ENCODE data around the gene MTHFSD.

MTHFSD gene

DNA sequence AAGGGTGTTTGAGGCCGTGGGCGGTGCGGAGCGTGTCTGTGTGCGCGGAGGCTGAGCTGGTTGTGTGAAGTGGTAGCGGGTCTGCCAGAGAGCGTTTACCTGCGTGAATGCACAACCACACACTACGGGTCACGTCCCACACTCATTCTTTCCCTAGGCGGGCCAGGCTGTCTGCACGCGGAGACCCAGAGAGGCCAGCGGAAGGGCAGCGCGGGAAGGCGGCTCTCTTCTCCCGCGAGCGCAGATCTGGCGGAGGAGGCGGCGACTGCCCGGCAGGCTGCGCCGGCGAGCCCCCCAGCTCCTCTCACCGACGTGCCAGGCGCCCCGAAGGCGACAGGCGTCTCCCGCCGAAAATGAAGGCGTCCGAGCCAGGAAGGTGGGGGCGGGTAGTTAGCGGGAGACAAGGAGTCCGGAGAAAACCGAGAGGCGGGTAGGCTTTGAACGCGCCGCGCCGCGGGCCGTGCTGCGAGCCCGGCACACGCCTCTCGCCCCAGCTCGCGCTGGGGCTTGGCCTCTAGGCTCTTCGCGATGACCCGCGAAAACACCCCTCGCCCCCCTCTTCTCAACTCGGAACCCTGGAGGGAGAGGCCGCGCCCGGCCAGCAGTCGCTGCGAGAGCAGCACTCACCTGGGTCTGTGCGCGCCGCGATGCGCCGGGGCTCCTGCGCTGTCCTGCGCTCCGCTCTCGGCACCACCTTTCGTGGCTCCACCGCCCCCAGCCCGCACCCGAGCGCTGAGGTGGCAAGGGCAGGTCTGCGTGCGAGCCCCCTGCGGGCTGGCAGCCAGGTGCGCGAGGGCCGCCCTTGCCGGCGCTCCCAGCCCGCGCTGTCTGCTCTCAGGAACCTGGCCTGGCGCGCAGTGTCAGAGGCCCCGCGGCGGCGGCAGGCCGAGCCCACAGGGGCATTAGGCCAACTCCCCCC is 46.7 kb downstream of the MTHFSD start:
- Histone ChIP-seq H3K9me3 (no peaks in the 10 kb centered on the region), H3K4me3 (ENCODE audit: low read depth in 1 of 2, low read length in 1 of 2) (no peak overlapping the region), H3K36me3 (no peaks in the 10 kb centered on the region), H3K27me3 (peaks cover 100% of the 10 kb centered on the region), H3K4me1 (ENCODE audit: control insufficient read depth in 1 of 2, insufficient read depth in 1 of 2, low read depth in 1 of 2, low read length in 1 of 2) (peaks cover 8 to 12% of the 10 kb centered on the region in 2 experiments), H3K27ac (no peak overlapping the region)
- TF ChIP-seq, protein P1, sequence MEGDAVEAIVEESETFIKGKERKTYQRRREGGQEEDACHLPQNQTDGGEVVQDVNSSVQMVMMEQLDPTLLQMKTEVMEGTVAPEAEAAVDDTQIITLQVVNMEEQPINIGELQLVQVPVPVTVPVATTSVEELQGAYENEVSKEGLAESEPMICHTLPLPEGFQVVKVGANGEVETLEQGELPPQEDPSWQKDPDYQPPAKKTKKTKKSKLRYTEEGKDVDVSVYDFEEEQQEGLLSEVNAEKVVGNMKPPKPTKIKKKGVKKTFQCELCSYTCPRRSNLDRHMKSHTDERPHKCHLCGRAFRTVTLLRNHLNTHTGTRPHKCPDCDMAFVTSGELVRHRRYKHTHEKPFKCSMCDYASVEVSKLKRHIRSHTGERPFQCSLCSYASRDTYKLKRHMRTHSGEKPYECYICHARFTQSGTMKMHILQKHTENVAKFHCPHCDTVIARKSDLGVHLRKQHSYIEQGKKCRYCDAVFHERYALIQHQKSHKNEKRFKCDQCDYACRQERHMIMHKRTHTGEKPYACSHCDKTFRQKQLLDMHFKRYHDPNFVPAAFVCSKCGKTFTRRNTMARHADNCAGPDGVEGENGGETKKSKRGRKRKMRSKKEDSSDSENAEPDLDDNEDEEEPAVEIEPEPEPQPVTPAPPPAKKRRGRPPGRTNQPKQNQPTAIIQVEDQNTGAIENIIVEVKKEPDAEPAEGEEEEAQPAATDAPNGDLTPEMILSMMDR (IDR thresholded peaks at IDR 0.05) = no peak

DNA sequence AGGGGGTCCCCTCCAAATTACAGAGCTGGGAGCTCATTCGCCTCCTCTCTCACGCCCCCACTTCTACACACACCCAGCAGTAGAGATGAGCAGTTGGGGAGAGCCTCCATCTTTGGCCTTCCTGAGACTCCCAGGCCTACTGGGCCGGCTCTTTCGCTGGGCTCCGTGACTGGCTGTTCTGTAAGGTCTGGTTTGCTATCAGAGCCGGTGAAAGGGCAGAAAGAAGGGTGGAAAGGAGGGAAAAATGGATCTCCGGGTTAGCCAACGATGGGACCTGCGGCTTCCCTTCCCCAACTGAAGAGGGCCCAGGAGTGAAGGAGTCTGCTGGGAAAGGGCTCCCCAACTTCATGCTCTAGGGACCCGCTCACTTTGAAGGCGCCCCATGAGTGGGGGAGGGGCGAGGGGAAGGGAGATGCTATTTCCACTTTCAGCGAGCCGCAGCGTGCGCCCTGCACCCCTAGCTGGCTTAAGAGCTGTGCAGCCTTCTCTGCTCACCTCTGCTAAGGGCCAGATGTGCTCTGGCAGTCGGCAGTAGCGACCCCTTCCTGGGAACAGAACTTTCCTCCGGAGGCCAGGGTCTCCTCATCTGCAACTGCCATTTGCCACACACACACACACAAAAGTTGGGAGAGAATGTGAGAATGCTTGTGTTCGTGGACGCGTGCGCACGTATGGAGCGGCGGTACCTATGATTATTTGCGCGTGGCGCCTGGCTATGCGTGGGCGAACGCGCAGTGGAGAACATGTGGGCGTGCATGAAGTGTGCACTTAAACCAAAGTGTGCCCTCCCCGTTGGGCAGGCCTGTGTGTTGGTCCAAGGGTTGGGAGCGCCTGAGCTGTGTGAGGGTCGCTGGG is 47.6 kb downstream of the MTHFSD start:
- peaks cover 8 to 12% of the 10 kb centered on the region in 2 experiments for H3K4me1 ChIP-seq (ENCODE audit: control insufficient read depth in 1 of 2, insufficient read depth in 1 of 2, low read depth in 1 of 2, low read length in 1 of 2)
- TF ChIP-seq, protein P1 (IDR thresholded peaks at IDR 0.05) = no peak
- no peaks in the 10 kb centered on the region for H3K9me3 ChIP-seq
- H3K27ac ChIP-seq = no peak overlapping the region
- no peak overlapping the region for H3K4me3 ChIP-seq (ENCODE audit: low read depth in 1 of 2, low read length in 1 of 2)
- peaks cover 100% of the 10 kb centered on the region for H3K27me3 ChIP-seq
- H3K36me3 ChIP-seq = no peaks in the 10 kb centered on the region

DNA sequence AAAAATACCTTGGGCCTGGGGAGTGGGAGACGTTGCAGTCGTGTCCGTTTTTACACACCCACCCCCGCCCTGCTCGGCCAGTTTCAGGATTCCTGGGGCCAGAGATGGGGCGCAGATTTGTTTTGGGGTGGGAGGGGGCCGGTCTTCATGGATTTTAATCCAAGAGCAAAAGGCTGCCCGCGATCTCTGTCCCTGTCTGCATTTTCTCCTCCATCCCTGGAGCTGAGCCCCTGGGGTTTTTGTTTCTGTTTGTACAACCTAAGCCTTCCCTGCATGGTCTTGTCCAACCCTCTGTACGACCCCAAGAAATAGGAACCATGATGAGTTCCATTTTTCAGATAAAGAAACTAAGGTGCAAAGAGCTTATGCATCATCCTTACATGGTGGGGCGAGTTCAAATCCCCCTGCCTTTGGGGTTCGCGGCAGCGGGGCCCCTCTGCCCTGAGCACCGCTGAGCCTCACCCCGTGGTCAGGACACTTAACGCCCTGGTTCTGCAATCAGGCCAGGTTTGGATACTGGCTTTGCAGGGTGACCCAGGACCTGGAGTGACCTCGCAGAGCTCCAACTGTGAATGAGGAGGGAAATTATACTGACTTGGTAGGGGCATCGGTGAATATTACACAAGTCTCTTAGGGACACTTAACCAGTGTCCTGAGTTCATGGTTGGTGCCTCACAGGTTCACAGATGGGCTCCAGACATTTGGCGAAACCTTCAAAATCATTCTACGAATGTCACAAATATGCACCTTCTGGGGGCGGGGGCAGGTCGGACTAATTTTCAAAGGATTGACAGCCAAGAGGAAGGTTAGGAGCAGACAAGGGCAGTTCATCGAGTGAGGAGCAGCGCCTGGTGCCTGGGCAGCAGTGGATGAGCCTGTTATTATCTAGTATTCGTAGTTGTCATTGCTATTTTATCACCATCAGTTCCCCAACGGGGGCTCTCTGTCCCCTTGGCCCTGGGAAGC is 48.9 kb downstream of the MTHFSD start:
- TF ChIP-seq, protein P1 (IDR thresholded peaks at IDR 0.05) = no peak
- H3K27me3 ChIP-seq = peaks cover 100% of the 10 kb centered on the region
- no peak overlapping the region for H3K4me3 ChIP-seq (ENCODE audit: low read depth in 1 of 2, low read length in 1 of 2)
- no peaks in the 10 kb centered on the region for H3K36me3 ChIP-seq
- H3K9me3 ChIP-seq = no peaks in the 10 kb centered on the region
- H3K27ac ChIP-seq = no peak overlapping the region
- H3K4me1 ChIP-seq (ENCODE audit: control insufficient read depth in 1 of 2, insufficient read depth in 1 of 2, low read depth in 1 of 2, low read length in 1 of 2) = peaks cover 8 to 12% of the 10 kb centered on the region in 2 experiments

DNA sequence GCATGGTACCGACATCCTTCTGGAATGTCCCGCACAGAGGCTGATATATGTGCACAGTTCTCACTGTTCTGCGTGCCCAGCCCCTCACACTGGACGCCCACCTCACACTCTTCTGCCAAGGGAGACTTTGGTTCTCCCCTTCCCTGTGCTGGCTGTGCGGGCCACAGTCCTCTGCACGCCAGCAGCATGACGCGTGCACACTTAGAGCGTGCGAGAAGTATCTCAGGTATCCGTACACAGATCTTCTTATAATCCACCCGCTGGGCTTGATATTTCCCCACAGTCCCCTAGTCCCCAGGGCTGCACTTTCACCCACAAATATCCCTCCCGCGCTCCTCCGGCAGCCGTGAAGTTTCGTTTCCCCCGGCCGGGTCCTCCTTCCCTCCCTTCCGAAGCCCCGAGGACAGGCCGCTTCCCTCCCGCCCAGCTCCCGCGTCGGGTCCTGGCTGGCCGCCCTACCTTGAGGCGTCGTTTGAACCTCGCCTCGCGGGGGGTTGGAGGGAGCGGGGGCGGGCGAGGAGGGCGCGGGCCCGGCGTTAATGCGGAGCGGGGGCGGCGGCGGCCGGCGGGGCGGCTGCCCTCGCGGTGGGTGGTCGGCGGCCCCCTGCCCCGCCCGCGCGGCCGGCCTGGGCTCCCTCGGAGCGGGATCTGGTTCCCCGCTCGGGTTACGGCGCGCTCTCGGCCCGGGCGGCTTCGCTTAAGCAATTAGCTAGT is 49.7 kb downstream of the MTHFSD start:
- no peaks in the 10 kb centered on the region for H3K9me3 ChIP-seq
- TF ChIP-seq, protein P1 (IDR thresholded peaks at IDR 0.05) = no peak
- H3K27me3 ChIP-seq = peaks cover 100% of the 10 kb centered on the region
- no peak overlapping the region for H3K27ac ChIP-seq
- peaks cover 8% of the 10 kb centered on the region in 2 experiments for H3K4me1 ChIP-seq (ENCODE audit: control insufficient read depth in 1 of 2, insufficient read depth in 1 of 2, low read depth in 1 of 2, low read length in 1 of 2)
- no peak overlapping the region for H3K4me3 ChIP-seq (ENCODE audit: low read depth in 1 of 2, low read length in 1 of 2)
- H3K36me3 ChIP-seq = no peaks in the 10 kb centered on the region

Measured in neutrophil (primary cell).